MM.1S (cell line): Measurements from ENCODE around the gene HYDIN.

Experiments used
- CTCF ChIP-seq: fragments of 300-600 bp; sonication (generic); IDR thresholded peaks from 2 replicates; pipeline ENCODE4 v1.5.1; 2016; ENCODE audit warnings: antibody characterized with exemption, low read length, mixed read lengths
- EZH2 ChIP-seq: fragments of 300-600 bp; sonication (generic); optimal IDR thresholded peaks from 2 replicates; pipeline ENCODE3; 2017; ENCODE audit warnings: low read depth, mild to moderate bottlenecking, antibody characterized with exemption, low read length, mixed read lengths

DNA sequence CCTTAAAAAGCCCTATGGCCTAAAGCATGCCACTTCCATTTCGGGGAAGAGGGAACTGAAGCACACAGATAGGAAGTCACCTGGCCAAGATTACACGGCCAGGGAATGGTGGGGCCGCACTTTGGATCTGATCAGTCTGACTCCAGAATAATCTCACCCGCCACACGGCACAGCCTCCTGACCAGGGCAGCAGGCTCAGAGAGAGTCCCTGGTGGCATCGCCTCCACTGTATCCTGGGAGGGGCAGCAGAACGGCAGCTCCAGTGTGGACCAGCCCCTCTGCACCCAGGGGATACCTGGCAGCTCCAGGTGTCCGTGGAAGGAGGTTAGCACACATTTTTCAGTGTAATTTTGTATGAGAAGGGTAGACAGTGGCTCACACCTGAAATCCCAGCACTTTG lies 465.0 kb downstream of the HYDIN start:
- TF ChIP-seq CTCF (no peak), EZH2 (no peak)
